ENCODE measurements around the gene EEIG1. TPM values are rescaled to one million over a fixed set of nuclear protein-coding genes. Genes with fewer than 3 reads are reported as not detected.

EEIG1 gene
- total RNA-seq, 1 donor from 2014 or later: 8.9 TPM

DNA sequence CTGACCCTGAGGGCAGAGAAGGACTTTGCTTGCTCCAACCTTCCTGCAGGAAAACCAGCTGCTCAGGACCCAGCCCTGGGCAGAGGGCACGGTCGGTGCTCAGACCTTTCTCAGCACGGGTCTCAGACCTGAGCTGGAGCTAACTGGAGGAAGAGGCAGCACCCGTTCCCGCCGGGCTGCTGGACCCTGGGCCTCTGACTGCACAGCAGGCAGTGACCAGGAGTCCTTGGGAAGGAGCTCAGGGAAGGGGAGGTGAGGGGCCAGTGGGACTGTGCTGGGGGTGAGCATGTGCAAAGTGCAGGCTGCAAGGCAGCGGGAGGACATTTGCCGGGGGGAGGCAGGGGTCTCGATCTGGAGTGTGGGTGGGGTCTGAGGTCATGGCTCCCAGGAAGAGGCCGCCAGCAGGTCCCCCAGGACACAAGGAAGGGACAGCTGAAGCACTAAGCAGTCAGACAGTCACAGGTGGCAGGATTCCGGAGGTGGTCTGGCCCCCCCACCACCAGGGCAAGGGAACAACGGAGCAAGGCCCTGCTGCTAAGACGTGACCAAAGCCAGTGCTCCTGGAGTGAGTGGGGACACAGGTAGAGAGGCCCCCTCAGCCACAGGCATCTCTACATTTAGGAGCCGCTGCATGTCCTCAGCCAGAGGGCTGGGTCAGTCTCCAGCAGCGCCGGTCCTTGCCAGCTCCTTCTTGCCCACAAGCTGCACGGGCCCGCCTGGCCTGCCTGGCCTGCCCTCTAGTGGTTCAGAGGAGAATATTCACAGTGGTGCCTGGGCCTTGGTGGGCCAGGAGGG, 38.4 kb downstream of the EEIG1 start:
- Histone ChIP-seq H3K27ac (ENCODE audit: low read depth, low read length) (no peak overlapping the region), H3K36me3 (ENCODE audit: control insufficient read depth in 3 of 3, insufficient read depth in 3 of 3, low read length in 3 of 3) (peaks cover 7 to 15% (median 13%) of the 10 kb centered on the region in 3 donors), H3K27me3 (ENCODE audit: control insufficient read depth in 3 of 3, insufficient read depth in 3 of 3, low read length in 3 of 3) (no peaks in the 10 kb centered on the region), H3K4me1 (ENCODE audit: control insufficient read depth in 3 of 3, insufficient read depth in 3 of 3, low read length in 3 of 3) (peaks cover 16 to 38% (median 24%) of the 10 kb centered on the region in 3 donors), H3K9me3 (ENCODE audit: control insufficient read depth in 3 of 3, low read length in 3 of 3) (no peaks in the 10 kb centered on the region), H3K4me3 (ENCODE audit: low read length in 3 of 3) (no peak overlapping the region), H3K9ac (ENCODE audit: low read depth in 1 of 3, low read length in 3 of 3) (peak overlapping the region in 1 of 3 donors; percentile 50)

DNA sequence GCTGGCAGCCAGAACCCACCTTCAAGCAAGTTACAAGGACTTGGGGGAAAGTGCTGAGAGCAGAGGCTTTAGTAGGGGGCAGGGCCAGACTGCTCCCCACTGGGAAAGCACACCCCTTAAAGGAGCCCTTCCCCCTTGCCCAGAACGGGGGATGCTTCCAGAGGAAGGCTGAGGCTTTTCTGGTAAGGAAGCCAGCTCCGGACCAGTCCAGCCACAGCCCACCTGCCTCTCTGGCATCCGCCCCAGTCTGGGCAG, 38.9 kb downstream of the EEIG1 start:
- Histone ChIP-seq H3K4me3 (ENCODE audit: low read length in 3 of 3) (no peak overlapping the region), H3K36me3 (ENCODE audit: control insufficient read depth in 3 of 3, insufficient read depth in 3 of 3, low read length in 3 of 3) (peaks cover 7 to 15% (median 13%) of the 10 kb centered on the region in 3 donors), H3K9ac (ENCODE audit: low read depth in 1 of 3, low read length in 3 of 3) (peak overlapping the region in 2 of 3 donors; percentile 20 to 50), H3K27ac (ENCODE audit: low read depth, low read length) (no peak overlapping the region), H3K9me3 (ENCODE audit: control insufficient read depth in 3 of 3, low read length in 3 of 3) (no peaks in the 10 kb centered on the region), H3K27me3 (ENCODE audit: control insufficient read depth in 3 of 3, insufficient read depth in 3 of 3, low read length in 3 of 3) (no peaks in the 10 kb centered on the region), H3K4me1 (ENCODE audit: control insufficient read depth in 3 of 3, insufficient read depth in 3 of 3, low read length in 3 of 3) (peaks cover 21 to 43% (median 28%) of the 10 kb centered on the region in 3 donors)

DNA sequence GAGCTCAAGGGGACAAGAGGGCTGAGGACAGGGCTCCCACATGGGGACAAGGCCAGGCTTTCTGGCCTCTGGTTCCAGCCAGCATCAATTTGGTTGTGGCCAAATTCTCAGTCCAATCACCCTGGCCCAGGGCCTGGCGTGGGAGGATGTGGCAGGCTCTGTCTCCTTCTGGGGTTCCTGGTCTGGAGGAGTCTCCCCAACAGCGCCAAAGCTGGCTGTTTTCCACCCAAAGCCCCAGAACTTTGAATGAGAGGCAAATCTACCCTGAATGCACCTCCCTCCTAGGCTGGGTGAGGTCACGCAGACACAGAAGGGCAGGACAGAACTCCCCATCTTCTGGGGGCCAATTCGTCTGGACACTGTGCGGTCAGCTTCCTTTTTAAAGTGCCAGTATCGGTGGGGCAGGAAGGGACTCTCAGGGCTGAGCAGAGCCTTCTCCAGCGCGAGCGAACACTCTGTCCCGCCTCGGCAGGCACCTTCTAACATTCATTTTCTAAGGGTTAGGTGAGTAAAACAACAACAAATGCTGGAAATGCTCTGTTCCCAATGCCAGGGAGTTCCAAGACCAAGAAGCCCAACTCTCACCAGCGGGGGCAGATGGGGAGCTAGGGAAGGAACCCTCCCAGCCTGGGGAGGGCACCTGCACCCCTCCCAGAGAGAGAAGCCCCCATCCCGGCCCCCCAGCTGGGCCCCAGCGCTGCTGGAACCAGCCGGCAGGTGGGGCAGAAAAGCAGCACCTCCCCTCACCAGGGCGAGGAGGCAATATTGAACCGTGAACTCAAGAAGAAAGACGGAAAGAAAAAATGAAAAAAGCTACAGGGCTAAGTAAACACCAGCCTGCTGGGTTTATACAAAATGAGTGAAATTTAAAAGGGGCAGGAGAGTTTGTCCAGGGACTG, 39.5 kb downstream of the EEIG1 start:
- Histone ChIP-seq H3K36me3 (ENCODE audit: control insufficient read depth in 3 of 3, insufficient read depth in 3 of 3, low read length in 3 of 3) (peaks cover 10 to 15% (median 13%) of the 10 kb centered on the region in 3 donors), H3K27ac (ENCODE audit: low read depth, low read length) (no peak overlapping the region), H3K4me3 (ENCODE audit: low read length in 3 of 3) (no peak overlapping the region), H3K27me3 (ENCODE audit: control insufficient read depth in 3 of 3, insufficient read depth in 3 of 3, low read length in 3 of 3) (no peaks in the 10 kb centered on the region), H3K9me3 (ENCODE audit: control insufficient read depth in 3 of 3, low read length in 3 of 3) (no peaks in the 10 kb centered on the region), H3K9ac (ENCODE audit: low read depth in 1 of 3, low read length in 3 of 3) (peak overlapping the region in 1 of 3 donors; percentile 20), H3K4me1 (ENCODE audit: control insufficient read depth in 3 of 3, insufficient read depth in 3 of 3, low read length in 3 of 3) (peaks cover 27 to 44% (median 34%) of the 10 kb centered on the region in 3 donors)

DNA sequence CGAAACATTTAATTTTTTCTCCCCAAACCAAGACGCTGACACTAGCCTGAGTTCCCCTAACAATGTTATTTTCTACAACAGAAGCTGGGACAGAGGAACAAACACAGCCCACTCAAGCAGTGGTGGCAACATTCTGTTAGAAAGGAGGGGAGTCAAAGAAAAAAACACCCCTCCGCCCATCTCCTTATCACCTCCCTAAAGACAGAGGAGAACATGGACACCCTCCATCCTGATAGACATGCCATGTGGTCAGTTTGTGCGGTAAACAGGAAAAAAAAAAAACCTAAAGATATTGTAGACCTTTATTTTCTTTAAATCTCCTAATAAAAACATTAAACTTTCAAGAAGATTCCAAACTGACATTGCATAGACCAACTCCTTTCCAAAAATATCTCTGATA, 40.2 kb downstream of the EEIG1 start:
- H3K4me3 ChIP-seq (ENCODE audit: low read length in 3 of 3): no peak overlapping the region
- H3K27me3 ChIP-seq (ENCODE audit: control insufficient read depth in 3 of 3, insufficient read depth in 3 of 3, low read length in 3 of 3): no peaks in the 10 kb centered on the region
- H3K9me3 ChIP-seq (ENCODE audit: control insufficient read depth in 3 of 3, low read length in 3 of 3): no peaks in the 10 kb centered on the region
- H3K4me1 ChIP-seq (ENCODE audit: control insufficient read depth in 3 of 3, insufficient read depth in 3 of 3, low read length in 3 of 3): peaks cover 34 to 52% (median 38%) of the 10 kb centered on the region in 3 donors
- no peak overlapping the region for H3K27ac ChIP-seq (ENCODE audit: low read depth, low read length)
- peaks cover 10 to 15% (median 13%) of the 10 kb centered on the region in 3 donors for H3K36me3 ChIP-seq (ENCODE audit: control insufficient read depth in 3 of 3, insufficient read depth in 3 of 3, low read length in 3 of 3)
- H3K9ac ChIP-seq (ENCODE audit: low read depth in 1 of 3, low read length in 3 of 3): no peak overlapping the region

DNA sequence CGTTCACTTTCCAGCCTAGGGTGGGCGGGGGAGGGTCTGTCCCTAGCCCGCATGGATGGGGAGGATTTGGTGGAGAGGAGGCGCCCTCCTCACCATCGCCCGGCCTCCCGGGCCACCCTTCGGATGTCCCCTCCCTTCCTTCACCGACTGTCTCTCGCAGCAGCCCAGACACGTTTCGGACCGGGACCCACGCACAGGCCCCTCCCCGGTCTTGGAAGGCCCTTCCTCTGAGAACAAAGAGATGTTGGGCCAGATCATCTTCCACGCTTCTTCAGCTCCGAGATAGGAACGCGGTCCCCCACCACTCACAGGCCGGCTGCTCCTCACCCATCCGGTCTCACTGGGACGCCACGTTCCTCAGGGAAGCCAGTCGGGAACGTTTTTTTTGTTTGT, 42.5 kb downstream of the EEIG1 start:
- Histone ChIP-seq H3K4me1 (ENCODE audit: control insufficient read depth in 3 of 3, insufficient read depth in 3 of 3, low read length in 3 of 3) (peaks cover 33 to 47% (median 38%) of the 10 kb centered on the region in 3 donors), H3K36me3 (ENCODE audit: control insufficient read depth in 3 of 3, insufficient read depth in 3 of 3, low read length in 3 of 3) (peaks cover 2 to 7% (median 4%) of the 10 kb centered on the region in 3 donors), H3K27me3 (ENCODE audit: control insufficient read depth in 3 of 3, insufficient read depth in 3 of 3, low read length in 3 of 3) (no peaks in the 10 kb centered on the region), H3K9ac (ENCODE audit: low read depth in 1 of 3, low read length in 3 of 3) (peak overlapping the region in 2 of 3 donors; percentile 85 to 91), H3K9me3 (ENCODE audit: control insufficient read depth in 3 of 3, low read length in 3 of 3) (no peaks in the 10 kb centered on the region), H3K27ac (ENCODE audit: low read depth, low read length) (peak overlapping the region; percentile 51), H3K4me3 (ENCODE audit: low read length in 3 of 3) (peak overlapping the region; percentile 86 to 98 (median 88))

GRCh38 chr9:127937388-127938297, 43.1 kb downstream of the EEIG1 start, which contains the start of gene DPM2:
Gene DPM2, minus strand, starts transcription at chr9:127937854. Its CDS starts 34 bp downstream, at chr9:127937820.
- peak within 1 kb of the TSS; percentile 84 to 91 (median 85) for H3K9ac ChIP-seq (ENCODE audit: low read depth in 1 of 3, low read length in 3 of 3)
- peak within 1 kb of the TSS; percentile 86 to 98 (median 88) for H3K4me3 ChIP-seq (ENCODE audit: low read length in 3 of 3)
- H3K36me3 ChIP-seq (ENCODE audit: control insufficient read depth in 3 of 3, insufficient read depth in 3 of 3, low read length in 3 of 3): peaks cover 0 to 7% (median 2%) of the 10 kb centered on the region in 3 donors

DNA sequence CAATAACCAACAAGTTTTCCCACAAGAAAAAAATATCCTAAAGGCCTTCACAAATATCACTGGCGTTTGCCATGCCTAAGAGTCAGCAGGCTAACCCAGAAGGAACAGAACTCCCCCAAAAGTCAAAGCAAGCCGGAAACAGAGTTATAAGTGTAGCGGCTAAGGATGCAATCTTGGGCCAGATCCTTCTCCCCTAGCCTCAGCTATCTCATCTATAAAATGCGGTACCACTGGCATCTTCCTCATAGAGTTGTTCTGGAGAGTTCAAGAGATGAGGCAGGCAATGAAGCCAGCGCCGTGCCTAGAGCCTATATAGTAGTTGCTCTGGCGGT, 43.8 kb downstream of the EEIG1 start:
- H3K4me3 ChIP-seq (ENCODE audit: low read length in 3 of 3): peak overlapping the region; percentile 86 to 98 (median 88)
- H3K9ac ChIP-seq (ENCODE audit: low read depth in 1 of 3, low read length in 3 of 3): peak overlapping the region; percentile 84 to 91 (median 85)
- H3K27me3 ChIP-seq (ENCODE audit: control insufficient read depth in 3 of 3, insufficient read depth in 3 of 3, low read length in 3 of 3): peaks cover 0 to 4% (median 0%) of the 10 kb centered on the region in 3 donors
- no peaks in the 10 kb centered on the region for H3K9me3 ChIP-seq (ENCODE audit: control insufficient read depth in 3 of 3, low read length in 3 of 3)
- H3K36me3 ChIP-seq (ENCODE audit: control insufficient read depth in 3 of 3, insufficient read depth in 3 of 3, low read length in 3 of 3): peaks cover 0 to 7% (median 2%) of the 10 kb centered on the region in 3 donors
- peak overlapping the region; percentile 51 for H3K27ac ChIP-seq (ENCODE audit: low read depth, low read length)
- H3K4me1 ChIP-seq (ENCODE audit: control insufficient read depth in 3 of 3, insufficient read depth in 3 of 3, low read length in 3 of 3): peaks cover 26 to 36% (median 28%) of the 10 kb centered on the region in 3 donors

More at GRCh38 chr9:127937388-127938297, 43.1 kb downstream of the EEIG1 start, which contains the start of gene DPM2:
- Histone ChIP-seq H3K9me3 (ENCODE audit: control insufficient read depth in 3 of 3, low read length in 3 of 3) (no peaks in the 10 kb centered on the region), H3K27ac (ENCODE audit: low read depth, low read length) (peak within 1 kb of the TSS; percentile 51), H3K27me3 (ENCODE audit: control insufficient read depth in 3 of 3, insufficient read depth in 3 of 3, low read length in 3 of 3) (peaks cover 0 to 4% (median 0%) of the 10 kb centered on the region in 3 donors), H3K4me1 (ENCODE audit: control insufficient read depth in 3 of 3, insufficient read depth in 3 of 3, low read length in 3 of 3) (peaks cover 32 to 42% (median 35%) of the 10 kb centered on the region in 3 donors)

GRCh38 chr9:127936347-127936852, 44.4 kb downstream of the EEIG1 start:
- peaks cover 0 to 7% (median 2%) of the 10 kb centered on the region in 3 donors for H3K36me3 ChIP-seq (ENCODE audit: control insufficient read depth in 3 of 3, insufficient read depth in 3 of 3, low read length in 3 of 3)
- H3K9ac ChIP-seq (ENCODE audit: low read depth in 1 of 3, low read length in 3 of 3): peak overlapping the region in 1 of 3 donors; percentile 25
- peak overlapping the region; percentile 86 to 98 (median 88) for H3K4me3 ChIP-seq (ENCODE audit: low read length in 3 of 3)
- H3K27me3 ChIP-seq (ENCODE audit: control insufficient read depth in 3 of 3, insufficient read depth in 3 of 3, low read length in 3 of 3): peaks cover 2 to 9% (median 3%) of the 10 kb centered on the region in 3 donors
- H3K4me1 ChIP-seq (ENCODE audit: control insufficient read depth in 3 of 3, insufficient read depth in 3 of 3, low read length in 3 of 3): peaks cover 28 to 37% (median 28%) of the 10 kb centered on the region in 3 donors
- no peaks in the 10 kb centered on the region for H3K9me3 ChIP-seq (ENCODE audit: control insufficient read depth in 3 of 3, low read length in 3 of 3)
- no peak overlapping the region for H3K27ac ChIP-seq (ENCODE audit: low read depth, low read length)

- Histone ChIP-seq H3K27ac (ENCODE audit: low read depth, low read length) (no peak overlapping the region), H3K27me3 (ENCODE audit: control insufficient read depth in 3 of 3, insufficient read depth in 3 of 3, low read length in 3 of 3) (peaks cover 5 to 15% (median 8%) of the 10 kb centered on the region in 3 donors), H3K4me3 (ENCODE audit: low read length in 3 of 3) (peak overlapping the region in 1 of 3 donors; percentile 29), H3K36me3 (ENCODE audit: control insufficient read depth in 3 of 3, insufficient read depth in 3 of 3, low read length in 3 of 3) (peaks cover 0 to 7% (median 2%) of the 10 kb centered on the region in 3 donors), H3K9me3 (ENCODE audit: control insufficient read depth in 3 of 3, low read length in 3 of 3) (no peaks in the 10 kb centered on the region), H3K9ac (ENCODE audit: low read depth in 1 of 3, low read length in 3 of 3) (peak overlapping the region in 1 of 3 donors; percentile 25), H3K4me1 (ENCODE audit: control insufficient read depth in 3 of 3, insufficient read depth in 3 of 3, low read length in 3 of 3) (peaks cover 34 to 43% (median 34%) of the 10 kb centered on the region in 3 donors)
These were observed 45.0 kb downstream of the EEIG1 start for GRCh38 chr9:127935765-127936221.
